Cardiac fibroblast (primary cell): ENCODE measurements around the gene ETV2.

Source experiments
- DNase-seq, 2 donors: peaks; one replicate each; pipeline versions ENCODE4 v3.0.0 to v3.0.0-alpha.2; 2010; ENCODE audit warnings: low read depth in 2 of 2
- H3K4me3 ChIP-seq, 2 donors: replicated peaks in 1 of 2; 1 replicate in 1 of 2; 2 replicates in 1 of 2; pipeline ENCODE4 v1.5.1; 2011; ENCODE audit warnings: low read depth in 2 of 2, low read length in 2 of 2, mild to moderate bottlenecking in 2 of 2, moderate library complexity in 1 of 2
- TF ChIP-seq, protein P1 (sequence below): IDR thresholded peaks from one replicate; pipeline ENCODE4 v1.5.1; 2011; ENCODE audit warnings: low read depth, mild to moderate bottlenecking, low read length, inconsistent platforms

Gene ETV2

DNA sequence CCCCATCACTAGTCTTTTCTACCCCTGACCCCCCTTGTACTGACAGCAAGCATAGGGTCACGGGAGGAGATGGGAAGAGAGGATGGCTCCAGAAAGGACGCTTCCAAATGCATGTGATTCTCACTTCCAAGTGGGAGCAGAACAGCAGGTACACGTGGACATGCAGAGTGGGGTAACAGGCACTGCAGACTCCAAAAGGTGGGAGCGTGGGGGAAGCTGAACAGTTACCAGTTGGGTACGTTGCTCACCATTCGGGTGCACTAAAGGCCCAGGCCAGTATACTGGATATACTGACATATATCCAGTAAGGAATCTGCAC, 2.3 kb upstream of the ETV2 start:
- TF ChIP-seq, protein P1, sequence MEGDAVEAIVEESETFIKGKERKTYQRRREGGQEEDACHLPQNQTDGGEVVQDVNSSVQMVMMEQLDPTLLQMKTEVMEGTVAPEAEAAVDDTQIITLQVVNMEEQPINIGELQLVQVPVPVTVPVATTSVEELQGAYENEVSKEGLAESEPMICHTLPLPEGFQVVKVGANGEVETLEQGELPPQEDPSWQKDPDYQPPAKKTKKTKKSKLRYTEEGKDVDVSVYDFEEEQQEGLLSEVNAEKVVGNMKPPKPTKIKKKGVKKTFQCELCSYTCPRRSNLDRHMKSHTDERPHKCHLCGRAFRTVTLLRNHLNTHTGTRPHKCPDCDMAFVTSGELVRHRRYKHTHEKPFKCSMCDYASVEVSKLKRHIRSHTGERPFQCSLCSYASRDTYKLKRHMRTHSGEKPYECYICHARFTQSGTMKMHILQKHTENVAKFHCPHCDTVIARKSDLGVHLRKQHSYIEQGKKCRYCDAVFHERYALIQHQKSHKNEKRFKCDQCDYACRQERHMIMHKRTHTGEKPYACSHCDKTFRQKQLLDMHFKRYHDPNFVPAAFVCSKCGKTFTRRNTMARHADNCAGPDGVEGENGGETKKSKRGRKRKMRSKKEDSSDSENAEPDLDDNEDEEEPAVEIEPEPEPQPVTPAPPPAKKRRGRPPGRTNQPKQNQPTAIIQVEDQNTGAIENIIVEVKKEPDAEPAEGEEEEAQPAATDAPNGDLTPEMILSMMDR, result no peak
- H3K4me3 ChIP-seq, result no peak overlapping the region
- DNase-seq, result no peak

DNA sequence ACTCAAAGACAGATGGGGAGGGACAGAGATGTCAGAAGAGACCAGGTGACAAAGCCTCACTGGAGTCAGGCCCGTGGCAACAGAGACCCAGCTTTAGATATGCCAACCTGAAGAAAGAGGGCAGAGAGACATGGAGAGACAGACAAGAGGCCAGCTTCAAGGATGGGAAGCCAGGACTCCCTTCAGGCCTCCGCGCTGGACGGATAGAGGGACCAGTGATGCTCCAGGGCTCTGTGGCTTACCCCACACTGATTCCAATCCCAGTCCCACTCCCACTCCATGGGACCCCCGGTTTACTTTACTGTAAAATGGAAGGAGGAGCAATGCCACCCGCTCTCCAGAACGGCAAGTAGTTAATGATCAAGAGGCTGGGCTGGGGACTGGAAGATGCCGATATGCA, 1.7 kb upstream of the ETV2 start:
- no peak overlapping the region for H3K4me3 ChIP-seq
- TF ChIP-seq, protein P1, result no peak
- no peak for DNase-seq

DNA sequence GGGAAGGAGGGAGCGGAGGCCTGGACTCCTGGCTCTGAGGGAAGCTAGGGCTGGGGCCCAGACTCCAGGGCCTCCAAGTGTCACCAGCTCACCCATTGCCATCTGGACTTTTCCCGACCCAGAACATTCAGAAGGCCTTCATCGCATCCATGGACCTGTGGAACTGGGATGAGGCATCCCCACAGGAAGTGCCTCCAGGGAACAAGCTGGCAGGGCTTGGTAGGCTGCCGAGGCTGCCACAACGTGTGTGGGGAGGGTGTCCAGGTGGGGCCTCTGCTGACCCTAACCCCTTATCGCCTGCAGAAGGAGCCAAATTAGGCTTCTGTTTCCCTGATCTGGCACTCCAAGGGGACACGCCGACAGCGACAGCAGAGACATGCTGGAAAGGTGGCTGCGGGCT, 767 bp downstream of the ETV2 start:
- no peak overlapping the region for H3K4me3 ChIP-seq
- no peak for DNase-seq
- TF ChIP-seq, protein P1, result no peak

DNA sequence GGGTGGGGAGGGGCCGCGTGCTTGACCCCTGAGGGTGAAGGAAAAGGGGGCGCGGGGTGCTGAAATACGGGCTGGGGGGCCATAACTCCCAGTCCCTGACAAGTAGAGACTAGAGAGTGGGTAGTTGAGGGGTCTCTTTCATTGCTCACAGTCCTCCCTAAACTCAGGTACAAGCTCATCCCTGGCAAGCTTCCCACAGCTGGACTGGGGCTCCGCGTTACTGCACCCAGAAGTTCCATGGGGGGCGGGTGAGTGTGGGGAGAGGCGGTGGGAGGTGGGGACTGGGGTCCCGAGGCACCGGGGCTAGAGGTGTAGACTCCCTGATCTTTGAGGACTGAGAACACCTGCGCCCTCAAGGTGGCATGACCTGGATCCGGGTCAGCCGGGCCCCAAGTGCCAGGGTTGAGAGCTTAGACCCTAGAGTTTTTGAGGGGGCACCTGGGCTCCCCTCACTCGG, 1.3 kb downstream of the ETV2 start:
- DNase-seq, result no peak
- peak overlapping the region; percentile 56 to 59 for H3K4me3 ChIP-seq
- TF ChIP-seq, protein P1, result no peak

DNA sequence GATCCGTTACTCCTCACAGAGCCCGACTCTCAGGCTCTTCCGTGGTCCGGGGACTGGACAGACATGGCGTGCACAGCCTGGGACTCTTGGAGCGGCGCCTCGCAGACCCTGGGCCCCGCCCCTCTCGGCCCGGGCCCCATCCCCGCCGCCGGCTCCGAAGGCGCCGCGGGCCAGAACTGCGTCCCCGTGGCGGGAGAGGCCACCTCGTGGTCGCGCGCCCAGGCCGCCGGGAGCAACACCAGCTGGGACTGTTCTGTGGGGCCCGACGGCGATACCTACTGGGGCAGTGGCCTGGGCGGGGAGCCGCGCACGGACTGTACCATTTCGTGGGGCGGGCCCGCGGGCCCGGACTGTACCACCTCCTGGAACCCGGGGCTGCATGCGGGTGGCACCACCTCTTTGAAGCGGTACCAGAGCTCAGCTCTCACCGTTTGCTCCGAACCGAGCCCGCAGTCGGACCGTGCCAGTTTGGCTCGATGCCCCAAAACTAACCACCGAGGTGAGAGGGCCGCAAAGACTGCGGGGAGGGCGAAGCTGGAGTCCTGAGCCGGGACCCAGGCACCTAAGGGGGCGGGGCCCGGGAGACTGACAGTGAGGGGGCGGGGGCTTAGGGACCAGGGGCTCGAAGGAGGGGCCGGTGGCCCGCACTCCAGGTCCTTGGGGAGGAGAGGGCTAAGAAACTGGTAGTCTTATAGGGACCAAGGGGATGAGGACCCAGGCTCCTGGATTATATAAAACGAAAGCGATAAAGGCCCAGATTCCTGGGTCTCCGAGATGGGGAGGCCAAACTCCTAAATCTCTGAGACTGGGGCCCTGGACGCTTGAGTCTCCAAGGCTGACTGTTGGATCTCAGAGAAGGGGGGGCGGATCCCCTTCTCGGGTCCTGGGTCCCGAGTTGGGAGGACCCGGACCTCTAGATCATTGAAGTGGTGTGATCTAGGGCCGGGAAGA, 2.0 kb downstream of the ETV2 start:
- peak overlapping the region; percentile 56 to 59 for H3K4me3 ChIP-seq
- TF ChIP-seq, protein P1, result no peak
- peak; percentile 81 to 88 for DNase-seq

DNA sequence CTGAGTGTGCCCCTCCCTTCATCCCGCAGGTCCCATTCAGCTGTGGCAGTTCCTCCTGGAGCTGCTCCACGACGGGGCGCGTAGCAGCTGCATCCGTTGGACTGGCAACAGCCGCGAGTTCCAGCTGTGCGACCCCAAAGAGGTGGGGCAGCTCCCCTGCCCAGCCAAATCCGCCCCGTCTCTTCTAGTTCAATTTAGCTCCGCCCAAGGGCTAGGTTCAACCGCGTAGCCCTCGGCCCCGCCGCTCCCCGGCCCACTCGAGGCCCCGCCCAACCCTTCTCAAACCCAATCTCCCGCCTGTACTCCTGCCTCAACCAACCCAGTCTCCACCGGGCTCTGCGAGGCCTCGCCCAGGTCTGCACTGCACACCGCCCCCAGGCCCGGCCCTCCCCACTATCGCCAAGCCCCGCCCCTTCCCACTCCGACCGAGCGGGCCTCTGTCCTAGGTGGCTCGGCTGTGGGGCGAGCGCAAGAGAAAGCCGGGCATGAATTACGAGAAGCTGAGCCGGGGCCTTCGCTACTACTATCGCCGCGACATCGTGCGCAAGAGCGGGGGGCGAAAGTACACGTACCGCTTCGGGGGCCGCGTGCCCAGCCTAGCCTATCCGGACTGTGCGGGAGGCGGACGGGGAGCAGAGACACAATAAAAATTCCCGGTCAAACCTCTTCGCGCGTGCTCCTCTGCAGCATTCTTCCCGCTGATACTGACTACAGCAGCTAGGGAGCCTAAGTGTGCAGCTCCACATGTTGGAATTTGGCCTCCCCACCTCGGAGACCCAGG, 2.9 kb downstream of the ETV2 start:
- DNase-seq, result peak; percentile 94 to 97
- H3K4me3 ChIP-seq, result peak overlapping the region; percentile 56 to 59
- TF ChIP-seq, protein P1, result no peak
